Measurements from ENCODE around the gene KIAA0930.

DNA sequence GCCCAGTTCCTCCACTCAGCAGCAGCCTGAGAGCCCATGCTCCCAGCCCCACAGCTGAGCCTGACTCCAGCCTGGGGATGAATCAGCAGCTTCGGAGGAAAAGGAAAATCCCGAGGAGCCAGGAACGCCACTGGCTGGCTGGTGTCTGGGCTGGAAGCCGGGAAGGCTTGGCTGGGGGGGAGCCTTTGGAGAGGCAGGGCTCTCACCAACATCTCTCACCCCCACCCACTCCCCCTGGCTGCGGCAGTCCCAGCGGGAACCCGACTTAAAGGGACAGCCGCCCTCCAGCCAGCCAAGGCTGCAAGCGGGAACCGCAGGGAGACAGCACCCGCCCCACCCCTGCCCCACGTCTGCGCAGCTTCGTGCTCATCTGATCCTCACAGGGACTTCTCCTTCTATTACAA is 28.4 kb downstream of the KIAA0930 start:
- TF ChIP-seq, protein P1, sequence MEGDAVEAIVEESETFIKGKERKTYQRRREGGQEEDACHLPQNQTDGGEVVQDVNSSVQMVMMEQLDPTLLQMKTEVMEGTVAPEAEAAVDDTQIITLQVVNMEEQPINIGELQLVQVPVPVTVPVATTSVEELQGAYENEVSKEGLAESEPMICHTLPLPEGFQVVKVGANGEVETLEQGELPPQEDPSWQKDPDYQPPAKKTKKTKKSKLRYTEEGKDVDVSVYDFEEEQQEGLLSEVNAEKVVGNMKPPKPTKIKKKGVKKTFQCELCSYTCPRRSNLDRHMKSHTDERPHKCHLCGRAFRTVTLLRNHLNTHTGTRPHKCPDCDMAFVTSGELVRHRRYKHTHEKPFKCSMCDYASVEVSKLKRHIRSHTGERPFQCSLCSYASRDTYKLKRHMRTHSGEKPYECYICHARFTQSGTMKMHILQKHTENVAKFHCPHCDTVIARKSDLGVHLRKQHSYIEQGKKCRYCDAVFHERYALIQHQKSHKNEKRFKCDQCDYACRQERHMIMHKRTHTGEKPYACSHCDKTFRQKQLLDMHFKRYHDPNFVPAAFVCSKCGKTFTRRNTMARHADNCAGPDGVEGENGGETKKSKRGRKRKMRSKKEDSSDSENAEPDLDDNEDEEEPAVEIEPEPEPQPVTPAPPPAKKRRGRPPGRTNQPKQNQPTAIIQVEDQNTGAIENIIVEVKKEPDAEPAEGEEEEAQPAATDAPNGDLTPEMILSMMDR (conservative IDR thresholded peaks at IDR 0.05; ENCODE audit: low read depth in 2 of 2), result no peak
- TF ChIP-seq EZH2 (IDR thresholded peaks at IDR 0.05; ENCODE audit: low read depth, unreplicated experiment) (no peak), POLR2AphosphoS5 (IDR thresholded peaks at IDR 0.05; ENCODE audit: low read depth) (no peak), NANOG (IDR thresholded peaks at IDR 0.05; ENCODE audit: borderline replicate concordance) (no peak), EZH2phosphoT487 (IDR thresholded peaks at IDR 0.05; ENCODE audit: unreplicated experiment) (no peak), STAT1 (IDR thresholded peaks at IDR 0.05; ENCODE audit: unreplicated experiment) (no peak), ZNF114 (CRISPR knock-in tag; IDR thresholded peaks at IDR 0.05) (no peak)
- TF ChIP-seq, protein P2, sequence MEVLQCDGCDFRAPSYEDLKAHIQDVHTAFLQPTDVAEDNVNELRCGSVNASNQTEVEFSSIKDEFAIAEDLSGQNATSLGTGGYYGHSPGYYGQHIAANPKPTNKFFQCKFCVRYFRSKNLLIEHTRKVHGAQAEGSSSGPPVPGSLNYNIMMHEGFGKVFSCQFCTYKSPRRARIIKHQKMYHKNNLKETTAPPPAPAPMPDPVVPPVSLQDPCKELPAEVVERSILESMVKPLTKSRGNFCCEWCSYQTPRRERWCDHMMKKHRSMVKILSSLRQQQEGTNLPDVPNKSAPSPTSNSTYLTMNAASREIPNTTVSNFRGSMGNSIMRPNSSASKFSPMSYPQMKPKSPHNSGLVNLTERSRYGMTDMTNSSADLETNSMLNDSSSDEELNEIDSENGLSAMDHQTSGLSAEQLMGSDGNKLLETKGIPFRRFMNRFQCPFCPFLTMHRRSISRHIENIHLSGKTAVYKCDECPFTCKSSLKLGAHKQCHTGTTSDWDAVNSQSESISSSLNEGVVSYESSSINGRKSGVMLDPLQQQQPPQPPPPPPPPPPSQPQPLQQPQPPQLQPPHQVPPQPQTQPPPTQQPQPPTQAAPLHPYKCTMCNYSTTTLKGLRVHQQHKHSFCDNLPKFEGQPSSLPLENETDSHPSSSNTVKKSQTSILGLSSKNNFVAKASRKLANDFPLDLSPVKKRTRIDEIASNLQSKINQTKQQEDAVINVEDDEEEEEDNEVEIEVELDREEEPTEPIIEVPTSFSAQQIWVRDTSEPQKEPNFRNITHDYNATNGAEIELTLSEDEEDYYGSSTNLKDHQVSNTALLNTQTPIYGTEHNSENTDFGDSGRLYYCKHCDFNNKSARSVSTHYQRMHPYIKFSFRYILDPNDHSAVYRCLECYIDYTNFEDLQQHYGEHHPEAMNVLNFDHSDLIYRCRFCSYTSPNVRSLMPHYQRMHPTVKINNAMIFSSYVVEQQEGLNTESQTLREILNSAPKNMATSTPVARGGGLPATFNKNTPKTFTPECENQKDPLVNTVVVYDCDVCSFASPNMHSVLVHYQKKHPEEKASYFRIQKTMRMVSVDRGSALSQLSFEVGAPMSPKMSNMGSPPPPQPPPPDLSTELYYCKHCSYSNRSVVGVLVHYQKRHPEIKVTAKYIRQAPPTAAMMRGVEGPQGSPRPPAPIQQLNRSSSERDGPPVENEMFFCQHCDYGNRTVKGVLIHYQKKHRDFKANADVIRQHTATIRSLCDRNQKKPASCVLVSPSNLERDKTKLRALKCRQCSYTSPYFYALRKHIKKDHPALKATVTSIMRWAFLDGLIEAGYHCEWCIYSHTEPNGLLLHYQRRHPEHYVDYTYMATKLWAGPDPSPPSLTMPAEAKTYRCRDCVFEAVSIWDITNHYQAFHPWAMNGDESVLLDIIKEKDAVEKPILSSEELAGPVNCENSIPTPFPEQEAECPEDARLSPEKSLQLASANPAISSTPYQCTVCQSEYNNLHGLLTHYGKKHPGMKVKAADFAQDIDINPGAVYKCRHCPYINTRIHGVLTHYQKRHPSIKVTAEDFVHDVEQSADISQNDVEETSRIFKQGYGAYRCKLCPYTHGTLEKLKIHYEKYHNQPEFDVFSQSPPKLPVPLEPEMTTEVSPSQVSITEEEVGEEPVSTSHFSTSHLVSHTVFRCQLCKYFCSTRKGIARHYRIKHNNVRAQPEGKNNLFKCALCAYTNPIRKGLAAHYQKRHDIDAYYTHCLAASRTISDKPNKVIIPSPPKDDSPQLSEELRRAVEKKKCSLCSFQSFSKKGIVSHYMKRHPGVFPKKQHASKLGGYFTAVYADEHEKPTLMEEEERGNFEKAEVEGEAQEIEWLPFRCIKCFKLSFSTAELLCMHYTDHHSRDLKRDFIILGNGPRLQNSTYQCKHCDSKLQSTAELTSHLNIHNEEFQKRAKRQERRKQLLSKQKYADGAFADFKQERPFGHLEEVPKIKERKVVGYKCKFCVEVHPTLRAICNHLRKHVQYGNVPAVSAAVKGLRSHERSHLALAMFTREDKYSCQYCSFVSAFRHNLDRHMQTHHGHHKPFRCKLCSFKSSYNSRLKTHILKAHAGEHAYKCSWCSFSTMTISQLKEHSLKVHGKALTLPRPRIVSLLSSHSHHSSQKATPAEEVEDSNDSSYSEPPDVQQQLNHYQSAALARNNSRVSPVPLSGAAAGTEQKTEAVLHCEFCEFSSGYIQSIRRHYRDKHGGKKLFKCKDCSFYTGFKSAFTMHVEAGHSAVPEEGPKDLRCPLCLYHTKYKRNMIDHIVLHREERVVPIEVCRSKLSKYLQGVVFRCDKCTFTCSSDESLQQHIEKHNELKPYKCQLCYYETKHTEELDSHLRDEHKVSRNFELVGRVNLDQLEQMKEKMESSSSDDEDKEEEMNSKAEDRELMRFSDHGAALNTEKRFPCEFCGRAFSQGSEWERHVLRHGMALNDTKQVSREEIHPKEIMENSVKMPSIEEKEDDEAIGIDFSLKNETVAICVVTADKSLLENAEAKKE (CRISPR knock-in tag; IDR thresholded peaks at IDR 0.05), result no peak
- TF ChIP-seq, protein P3, sequence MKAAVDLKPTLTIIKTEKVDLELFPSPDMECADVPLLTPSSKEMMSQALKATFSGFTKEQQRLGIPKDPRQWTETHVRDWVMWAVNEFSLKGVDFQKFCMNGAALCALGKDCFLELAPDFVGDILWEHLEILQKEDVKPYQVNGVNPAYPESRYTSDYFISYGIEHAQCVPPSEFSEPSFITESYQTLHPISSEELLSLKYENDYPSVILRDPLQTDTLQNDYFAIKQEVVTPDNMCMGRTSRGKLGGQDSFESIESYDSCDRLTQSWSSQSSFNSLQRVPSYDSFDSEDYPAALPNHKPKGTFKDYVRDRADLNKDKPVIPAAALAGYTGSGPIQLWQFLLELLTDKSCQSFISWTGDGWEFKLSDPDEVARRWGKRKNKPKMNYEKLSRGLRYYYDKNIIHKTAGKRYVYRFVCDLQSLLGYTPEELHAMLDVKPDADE (IDR thresholded peaks at IDR 0.05), result no peak
- TF ChIP-seq, protein P4, sequence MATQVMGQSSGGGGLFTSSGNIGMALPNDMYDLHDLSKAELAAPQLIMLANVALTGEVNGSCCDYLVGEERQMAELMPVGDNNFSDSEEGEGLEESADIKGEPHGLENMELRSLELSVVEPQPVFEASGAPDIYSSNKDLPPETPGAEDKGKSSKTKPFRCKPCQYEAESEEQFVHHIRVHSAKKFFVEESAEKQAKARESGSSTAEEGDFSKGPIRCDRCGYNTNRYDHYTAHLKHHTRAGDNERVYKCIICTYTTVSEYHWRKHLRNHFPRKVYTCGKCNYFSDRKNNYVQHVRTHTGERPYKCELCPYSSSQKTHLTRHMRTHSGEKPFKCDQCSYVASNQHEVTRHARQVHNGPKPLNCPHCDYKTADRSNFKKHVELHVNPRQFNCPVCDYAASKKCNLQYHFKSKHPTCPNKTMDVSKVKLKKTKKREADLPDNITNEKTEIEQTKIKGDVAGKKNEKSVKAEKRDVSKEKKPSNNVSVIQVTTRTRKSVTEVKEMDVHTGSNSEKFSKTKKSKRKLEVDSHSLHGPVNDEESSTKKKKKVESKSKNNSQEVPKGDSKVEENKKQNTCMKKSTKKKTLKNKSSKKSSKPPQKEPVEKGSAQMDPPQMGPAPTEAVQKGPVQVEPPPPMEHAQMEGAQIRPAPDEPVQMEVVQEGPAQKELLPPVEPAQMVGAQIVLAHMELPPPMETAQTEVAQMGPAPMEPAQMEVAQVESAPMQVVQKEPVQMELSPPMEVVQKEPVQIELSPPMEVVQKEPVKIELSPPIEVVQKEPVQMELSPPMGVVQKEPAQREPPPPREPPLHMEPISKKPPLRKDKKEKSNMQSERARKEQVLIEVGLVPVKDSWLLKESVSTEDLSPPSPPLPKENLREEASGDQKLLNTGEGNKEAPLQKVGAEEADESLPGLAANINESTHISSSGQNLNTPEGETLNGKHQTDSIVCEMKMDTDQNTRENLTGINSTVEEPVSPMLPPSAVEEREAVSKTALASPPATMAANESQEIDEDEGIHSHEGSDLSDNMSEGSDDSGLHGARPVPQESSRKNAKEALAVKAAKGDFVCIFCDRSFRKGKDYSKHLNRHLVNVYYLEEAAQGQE (IDR thresholded peaks at IDR 0.05; ENCODE audit: unreplicated experiment), result no peak

All from GM23338 (cell line).